Stimulated activated memory B cell treated with anti-CD40 and anti-IgM and Interleukin-4, amounts not matched to agents 10 μg/mL and 1 μg/mL and 100 μg/mL, for 72 hours (primary cell): ENCODE results near the gene SCN3A.

Experiments used
- ATAC-seq: fragments of 150-1000 bp; cut with Tn5 transposase; 2 replicates; pipeline ENCODE4 v1.10.0; 2021
- H3K27ac Mint-ChIP-seq: one replicate; pipeline ENCODE4 v1.8.0; 2022; ENCODE audit warnings: mild to moderate bottlenecking, mixed read lengths
- H3K27me3 Mint-ChIP-seq: one replicate; pipeline ENCODE4 v1.8.0; 2022; ENCODE audit warnings: mixed read lengths
- H3K36me3 Mint-ChIP-seq: one replicate; pipeline ENCODE4 v1.8.0; 2022; ENCODE audit warnings: mixed read lengths
- H3K4me1 Mint-ChIP-seq: one replicate; pipeline ENCODE4 v1.8.0; 2022; ENCODE audit warnings: mixed read lengths
- H3K4me3 Mint-ChIP-seq: one replicate; pipeline ENCODE4 v1.8.0; 2022; ENCODE audit warnings: mild to moderate bottlenecking, moderate library complexity, mixed read lengths
- H3K9me3 Mint-ChIP-seq: one replicate; pipeline ENCODE4 v1.8.0; 2022; ENCODE audit warnings: mixed read lengths

Gene SCN3A

DNA sequence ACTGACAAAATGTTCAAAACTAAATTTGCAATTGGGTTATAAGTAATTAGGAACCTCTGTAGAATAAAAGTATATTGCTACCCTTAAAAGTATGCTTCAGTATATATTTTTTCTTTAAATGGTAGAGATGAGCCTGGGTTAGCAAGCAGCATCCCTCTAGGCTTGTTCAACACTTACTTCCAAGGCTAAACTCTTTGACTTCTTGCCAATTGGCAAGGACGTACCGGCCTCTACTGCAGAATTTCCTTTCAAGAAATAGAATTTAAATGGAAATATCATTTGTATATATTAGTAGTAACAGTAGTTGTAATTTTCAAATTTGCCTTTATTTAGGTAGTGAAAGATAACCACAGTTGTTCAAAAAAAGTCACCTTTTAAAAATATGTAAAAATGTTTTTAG lies 143.4 kb downstream of the SCN3A start:
- ATAC-seq: no peak
- Mint-ChIP-seq H3K27ac (no peak overlapping the region), H3K36me3 (no peaks in the 10 kb centered on the region), H3K27me3 (no peaks in the 10 kb centered on the region), H3K9me3 (no peaks in the 10 kb centered on the region), H3K4me1 (no peaks in the 10 kb centered on the region), H3K4me3 (no peak overlapping the region)

GRCh38 chr2:165058476-165059265 lies 145.2 kb downstream of the SCN3A start:
- no peaks in the 10 kb centered on the region for H3K4me1 Mint-ChIP-seq
- no peaks in the 10 kb centered on the region for H3K27me3 Mint-ChIP-seq
- no peak overlapping the region for H3K27ac Mint-ChIP-seq
- no peak for ATAC-seq
- no peaks in the 10 kb centered on the region for H3K9me3 Mint-ChIP-seq
- no peaks in the 10 kb centered on the region for H3K36me3 Mint-ChIP-seq
- no peak overlapping the region for H3K4me3 Mint-ChIP-seq

GRCh38 chr2:165057931-165058330 lies 145.9 kb downstream of the SCN3A start:
- no peak for ATAC-seq
- Mint-ChIP-seq H3K9me3 (no peaks in the 10 kb centered on the region), H3K36me3 (no peaks in the 10 kb centered on the region), H3K27me3 (no peaks in the 10 kb centered on the region), H3K4me1 (no peaks in the 10 kb centered on the region), H3K4me3 (no peak overlapping the region), H3K27ac (no peak overlapping the region)

GRCh38 chr2:165057308-165057707 lies 146.5 kb downstream of the SCN3A start:
- Mint-ChIP-seq H3K9me3 (no peaks in the 10 kb centered on the region), H3K27me3 (no peaks in the 10 kb centered on the region), H3K27ac (no peak overlapping the region), H3K4me3 (no peak overlapping the region), H3K4me1 (no peaks in the 10 kb centered on the region), H3K36me3 (no peaks in the 10 kb centered on the region)
- no peak for ATAC-seq

- Mint-ChIP-seq H3K4me3 (no peak overlapping the region), H3K27me3 (no peaks in the 10 kb centered on the region), H3K4me1 (no peaks in the 10 kb centered on the region), H3K9me3 (no peaks in the 10 kb centered on the region), H3K27ac (no peak overlapping the region), H3K36me3 (no peaks in the 10 kb centered on the region)
- no peak for ATAC-seq
Observed at GRCh38 chr2:165056564-165056963, 147.3 kb downstream of the SCN3A start.

DNA sequence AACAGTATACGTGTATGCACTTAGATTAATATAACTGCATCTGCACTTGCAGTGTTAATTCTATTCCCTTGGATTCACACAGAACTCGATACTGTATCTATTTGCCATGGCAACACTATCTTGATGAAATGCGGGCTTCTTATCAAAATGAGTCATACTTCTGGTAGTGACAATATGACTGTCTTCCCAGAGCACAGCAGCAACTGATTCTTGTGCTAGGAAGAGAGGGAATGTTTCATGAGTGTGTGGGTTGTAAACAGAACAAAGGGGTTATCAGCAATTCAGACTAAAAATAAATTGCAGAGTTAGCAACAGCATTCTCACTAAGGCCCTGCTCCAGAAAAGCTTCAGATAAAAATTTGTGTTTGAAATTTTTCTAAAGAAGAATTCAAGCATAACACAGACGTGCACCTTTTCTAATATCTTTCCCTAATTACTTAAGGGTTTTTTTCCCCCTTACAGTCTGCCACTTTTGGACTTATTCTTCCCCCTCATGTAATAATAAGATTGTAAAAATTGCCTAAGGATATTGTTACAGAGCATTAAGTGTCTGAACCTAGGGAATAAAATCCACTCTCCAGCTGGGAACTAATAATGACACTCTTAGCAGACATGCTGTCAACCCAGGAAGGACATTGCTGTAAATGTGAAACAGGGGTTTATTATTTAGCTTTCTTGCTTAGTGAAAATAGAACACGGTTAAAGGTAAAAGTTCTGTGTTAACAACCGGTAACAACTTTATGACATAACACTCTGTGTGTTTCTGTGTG lies 148.6 kb downstream of the SCN3A start:
- Mint-ChIP-seq H3K36me3 (no peaks in the 10 kb centered on the region), H3K4me1 (no peaks in the 10 kb centered on the region), H3K27ac (no peak overlapping the region), H3K4me3 (no peak overlapping the region), H3K27me3 (no peaks in the 10 kb centered on the region), H3K9me3 (no peaks in the 10 kb centered on the region)
- ATAC-seq: no peak

GRCh38 chr2:165054652-165055051 lies 149.2 kb downstream of the SCN3A start:
- Mint-ChIP-seq H3K9me3 (no peaks in the 10 kb centered on the region), H3K4me3 (no peak overlapping the region), H3K27ac (no peak overlapping the region), H3K36me3 (no peaks in the 10 kb centered on the region), H3K27me3 (no peaks in the 10 kb centered on the region), H3K4me1 (no peaks in the 10 kb centered on the region)
- ATAC-seq: no peak

- ATAC-seq: no peak
- Mint-ChIP-seq H3K27me3 (peaks cover 23% of the 10 kb centered on the region), H3K36me3 (peaks cover 14% of the 10 kb centered on the region), H3K4me1 (no peaks in the 10 kb centered on the region), H3K27ac (no peak overlapping the region), H3K9me3 (peaks cover 8% of the 10 kb centered on the region), H3K4me3 (no peak overlapping the region)
Observed at GRCh38 chr2:165044505-165045303, 159.1 kb downstream of the SCN3A start.
